ENCODE measurements around the gene RGMB. TPM values are rescaled to one million over a fixed set of nuclear protein-coding genes. Genes with fewer than 3 reads are reported as not detected.

RGMB gene
- total RNA-seq, 2 donors from 2014 or later: 60.2 to 71.6 TPM

DNA sequence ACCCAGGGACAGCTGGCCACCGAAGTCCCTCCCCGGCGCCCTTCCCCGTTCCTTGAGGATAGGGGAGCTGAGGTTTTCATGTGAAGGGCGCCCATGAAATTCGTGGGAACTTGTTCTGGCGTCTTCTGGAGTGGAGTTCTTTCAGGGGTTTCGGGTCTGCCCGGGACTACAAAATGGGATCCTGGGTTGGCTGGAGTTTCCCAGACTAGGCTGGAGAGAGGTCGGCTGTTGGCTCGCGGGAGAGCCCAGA is 3.6 kb upstream of the RGMB start:
- WGBS, 2 experiments (ENCODE audit: insufficient coverage in 1 of 2, insufficient read length in 1 of 2): 0% methylated on average over 6 to 12 of the region's 12 CpGs
- no peak for DNase-seq
- peaks cover 26% of the 10 kb centered on the region for H3K4me1 Mint-ChIP-seq
- peak overlapping the region; percentile 78 for H3K27ac Mint-ChIP-seq
- no peaks in the 10 kb centered on the region for H3K27me3 ChIP-seq (ENCODE audit: control insufficient read depth, insufficient read depth, low read length, poor library complexity, severe bottlenecking)
- H3K4me3 ChIP-seq (ENCODE audit: low read length): peak overlapping the region; percentile 98
- TF ChIP-seq CTCF (conservative IDR thresholded peaks at IDR 0.05): no peak
- peaks cover under 1% of the 10 kb centered on the region for H3K36me3 ChIP-seq (ENCODE audit: control insufficient read depth, insufficient read depth, low read length)
- no peaks in the 10 kb centered on the region for H3K9me3 Mint-ChIP-seq
- no peaks in the 10 kb centered on the region for H3K9me3 ChIP-seq (ENCODE audit: control insufficient read depth, low read length)
- peaks cover 3% of the 10 kb centered on the region for H3K4me1 ChIP-seq (ENCODE audit: control insufficient read depth, insufficient read depth, low read length)
- peaks cover 9% of the 10 kb centered on the region for H3K36me3 Mint-ChIP-seq (ENCODE audit: low read depth)
- H3K4me3 Mint-ChIP-seq: peak overlapping the region; percentile 97
- peak overlapping the region; percentile 50 for H3K27ac ChIP-seq (ENCODE audit: low read depth, low read length)
- no peaks in the 10 kb centered on the region for H3K27me3 Mint-ChIP-seq (ENCODE audit: insufficient read depth)
- peak overlapping the region; percentile 84 for H3K9ac ChIP-seq (ENCODE audit: extremely low read depth, low read length, poor library complexity, severe bottlenecking)

DNA sequence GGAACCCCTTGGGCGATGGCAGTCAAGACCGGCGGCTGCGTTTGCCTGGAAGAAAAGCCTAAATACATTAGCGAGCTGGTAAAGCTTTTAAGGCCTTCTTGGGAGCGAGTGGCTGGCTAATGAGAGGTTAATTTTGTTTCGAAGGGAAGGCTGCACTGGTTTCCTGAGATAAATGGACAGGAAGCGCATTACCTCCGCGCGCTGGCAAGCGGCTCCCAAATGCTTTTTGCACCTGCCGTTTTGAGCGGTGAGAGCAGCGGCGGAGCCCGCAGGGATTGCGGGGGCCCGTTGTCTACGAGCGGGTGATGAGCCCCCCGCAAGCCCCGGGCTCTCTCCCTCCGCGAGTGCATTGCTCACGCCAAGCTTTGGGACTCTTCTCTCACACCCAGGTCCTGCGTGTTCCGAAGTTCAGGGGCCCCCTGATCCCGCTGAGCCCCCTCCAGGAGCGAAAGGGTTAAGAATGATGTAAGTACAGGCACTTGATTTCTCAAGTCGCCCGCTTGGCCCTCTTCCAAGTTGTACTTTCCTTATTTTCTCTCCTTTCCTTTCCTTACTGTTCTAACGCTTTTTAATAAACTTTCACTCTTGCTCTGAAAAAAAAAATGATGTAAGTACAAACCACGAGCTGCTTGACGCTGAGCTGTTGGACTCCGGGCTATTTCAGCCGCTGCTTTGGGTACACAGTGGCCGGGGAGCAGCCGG is 3.1 kb upstream of the RGMB start:
- Mint-ChIP-seq H3K27ac (peak overlapping the region; percentile 78), H3K27me3 (ENCODE audit: insufficient read depth) (no peaks in the 10 kb centered on the region), H3K4me3 (peak overlapping the region; percentile 97), H3K9me3 (no peaks in the 10 kb centered on the region), H3K4me1 (peaks cover 31% of the 10 kb centered on the region), H3K36me3 (ENCODE audit: low read depth) (peaks cover 14% of the 10 kb centered on the region)
- peaks cover 3% of the 10 kb centered on the region for H3K4me1 ChIP-seq (ENCODE audit: control insufficient read depth, insufficient read depth, low read length)
- DNase-seq: peak; percentile 77
- H3K4me3 ChIP-seq (ENCODE audit: low read length): peak overlapping the region; percentile 98
- peak overlapping the region; percentile 84 for H3K9ac ChIP-seq (ENCODE audit: extremely low read depth, low read length, poor library complexity, severe bottlenecking)
- H3K27ac ChIP-seq (ENCODE audit: low read depth, low read length): peak overlapping the region; percentile 50
- TF ChIP-seq CTCF (conservative IDR thresholded peaks at IDR 0.05): no peak
- WGBS, 2 experiments (ENCODE audit: insufficient coverage in 1 of 2, insufficient read length in 1 of 2): 0% methylated on average over 15 to 39 of the region's 39 CpGs
- H3K9me3 ChIP-seq (ENCODE audit: control insufficient read depth, low read length): no peaks in the 10 kb centered on the region
- no peaks in the 10 kb centered on the region for H3K27me3 ChIP-seq (ENCODE audit: control insufficient read depth, insufficient read depth, low read length, poor library complexity, severe bottlenecking)
- H3K36me3 ChIP-seq (ENCODE audit: control insufficient read depth, insufficient read depth, low read length): peaks cover 5% of the 10 kb centered on the region

- H3K4me3 Mint-ChIP-seq: peak overlapping the region; percentile 97
- no peak for DNase-seq
- Histone ChIP-seq H3K27me3 (ENCODE audit: control insufficient read depth, insufficient read depth, low read length, poor library complexity, severe bottlenecking) (no peaks in the 10 kb centered on the region), H3K27ac (ENCODE audit: low read depth, low read length) (peak overlapping the region; percentile 50), H3K36me3 (ENCODE audit: control insufficient read depth, insufficient read depth, low read length) (peaks cover 10% of the 10 kb centered on the region), H3K9me3 (ENCODE audit: control insufficient read depth, low read length) (no peaks in the 10 kb centered on the region), H3K4me1 (ENCODE audit: control insufficient read depth, insufficient read depth, low read length) (peaks cover 3% of the 10 kb centered on the region), H3K9ac (ENCODE audit: extremely low read depth, low read length, poor library complexity, severe bottlenecking) (peak overlapping the region; percentile 84), H3K4me3 (ENCODE audit: low read length) (peak overlapping the region; percentile 98)
- H3K27ac Mint-ChIP-seq: peak overlapping the region; percentile 78
- no peaks in the 10 kb centered on the region for H3K27me3 Mint-ChIP-seq (ENCODE audit: insufficient read depth)
- WGBS, 2 experiments (ENCODE audit: insufficient coverage in 1 of 2, insufficient read length in 1 of 2): 0 to 5% methylated on average over 6 of the region's 6 CpGs
- peaks cover 37% of the 10 kb centered on the region for H3K4me1 Mint-ChIP-seq
- TF ChIP-seq CTCF (conservative IDR thresholded peaks at IDR 0.05): no peak
- peaks cover 20% of the 10 kb centered on the region for H3K36me3 Mint-ChIP-seq (ENCODE audit: low read depth)
- H3K9me3 Mint-ChIP-seq: no peaks in the 10 kb centered on the region
Measured at GRCh38 chr5:98770911-98771322, 2.5 kb upstream of the RGMB start.
